PC-9 (cell line): ENCODE measurements around the gene KRTAP10-7.

Source experiments
- CTCF ChIP-seq: fragments of 200-600 bp; sonication (generic); conservative IDR thresholded peaks from 2 replicates; pipeline ENCODE4 v1.6.1; 2017; ENCODE audit warnings: mixed run types, antibody characterized with exemption, mild to moderate bottlenecking, moderate library complexity
- EZH2 ChIP-seq: fragments of 200-600 bp; sonication (generic); IDR thresholded peaks from 2 replicates; pipeline ENCODE4 v1.8.0; 2017; ENCODE audit warnings: antibody characterized with exemption, low read depth

- TF ChIP-seq EZH2 (no peak), CTCF (no peak)
These were observed 43.4 kb downstream of the KRTAP10-7 start for GRCh38 chr21:44643741-44644310.
